Colonic mucosa (tissue), 4 donors: ENCODE data around the gene SNX18. TPM values are rescaled to one million over a fixed set of nuclear protein-coding genes. Genes with fewer than 3 reads are reported as not detected.

Experiments used
- DNase-seq: peaks from one replicate; pipeline ENCODE4 v3.0.0-alpha.2; 2020
- H3K27ac ChIP-seq: fragments of 200-600 bp; one replicate; pipeline ENCODE4 v1.8.0; 2021
- H3K27me3 ChIP-seq: fragments of 200-600 bp; one replicate; pipeline ENCODE4 v1.8.0; 2021
- H3K36me3 ChIP-seq: fragments of 200-600 bp; one replicate; pipeline ENCODE4 v1.8.0; 2021
- H3K4me1 ChIP-seq: fragments of 200-600 bp; one replicate; pipeline ENCODE4 v1.8.0; 2021; ENCODE audit warnings: mild to moderate bottlenecking
- H3K4me3 ChIP-seq: fragments of 200-600 bp; one replicate; pipeline ENCODE4 v1.8.0; 2021
- H3K9ac ChIP-seq, 2 donors: one replicate each; pipeline ENCODE4 v1.7.0; 2013; ENCODE audit warnings: control low read depth in 2 of 2, low read depth in 2 of 2, low read length in 2 of 2
- H3K9me3 ChIP-seq: fragments of 200-600 bp; one replicate; pipeline ENCODE4 v1.8.0; 2021
- intact Hi-C: fragments of 100-400 bp; cut with DNase I; formaldehyde crosslinking; loops from one replicate; pipeline ENCODE4 v1.14.1; 2022
- total RNA-seq, 2 donors: library from RNA; stranded (reverse); fragmentation: NEBNext Ultra II Directional in 1 of 2; extraction: Animal tissue kit (Norgen Biotek cat#: 25700) in 1 of 2; gene quantifications; one replicate each; pipeline ENCODE4 v1.2.1, GENCODE V29; 2021
- TF ChIP-seq, protein P1 (sequence below): fragments of 200-600 bp; IDR thresholded peaks from one replicate; pipeline ENCODE4 v1.8.0; 2022; ENCODE audit warnings: antibody characterized with exemption, mild to moderate bottlenecking
- donor health status: healthy.
- donor health status: DM: no; HTN: no; CAD: no.
- donor health status: DM: no; HTN: no; CAD: no.

Gene SNX18
- total RNA-seq, 2 donors from 2014 or later, result 13.4 to 14.4 TPM

- H3K9me3 ChIP-seq, result no peaks in the 10 kb centered on the region
- no peak overlapping the region for H3K27ac ChIP-seq
- H3K27me3 ChIP-seq, result no peaks in the 10 kb centered on the region
- TF ChIP-seq, protein P1, sequence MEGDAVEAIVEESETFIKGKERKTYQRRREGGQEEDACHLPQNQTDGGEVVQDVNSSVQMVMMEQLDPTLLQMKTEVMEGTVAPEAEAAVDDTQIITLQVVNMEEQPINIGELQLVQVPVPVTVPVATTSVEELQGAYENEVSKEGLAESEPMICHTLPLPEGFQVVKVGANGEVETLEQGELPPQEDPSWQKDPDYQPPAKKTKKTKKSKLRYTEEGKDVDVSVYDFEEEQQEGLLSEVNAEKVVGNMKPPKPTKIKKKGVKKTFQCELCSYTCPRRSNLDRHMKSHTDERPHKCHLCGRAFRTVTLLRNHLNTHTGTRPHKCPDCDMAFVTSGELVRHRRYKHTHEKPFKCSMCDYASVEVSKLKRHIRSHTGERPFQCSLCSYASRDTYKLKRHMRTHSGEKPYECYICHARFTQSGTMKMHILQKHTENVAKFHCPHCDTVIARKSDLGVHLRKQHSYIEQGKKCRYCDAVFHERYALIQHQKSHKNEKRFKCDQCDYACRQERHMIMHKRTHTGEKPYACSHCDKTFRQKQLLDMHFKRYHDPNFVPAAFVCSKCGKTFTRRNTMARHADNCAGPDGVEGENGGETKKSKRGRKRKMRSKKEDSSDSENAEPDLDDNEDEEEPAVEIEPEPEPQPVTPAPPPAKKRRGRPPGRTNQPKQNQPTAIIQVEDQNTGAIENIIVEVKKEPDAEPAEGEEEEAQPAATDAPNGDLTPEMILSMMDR, result no peak
- H3K4me3 ChIP-seq, result no peak overlapping the region
- no peak overlapping the region for H3K9ac ChIP-seq
- DNase-seq, result no peak
- no peaks in the 10 kb centered on the region for H3K36me3 ChIP-seq
- no peaks in the 10 kb centered on the region for H3K4me1 ChIP-seq
- intact Hi-C loops, result no loop called here
Observed at GRCh38 chr5:54590824-54591223, 73.3 kb downstream of the SNX18 start.

- TF ChIP-seq, protein P1, result no peak
- Histone ChIP-seq H3K4me3 (no peak overlapping the region), H3K4me1 (no peaks in the 10 kb centered on the region), H3K27me3 (no peaks in the 10 kb centered on the region), H3K9me3 (no peaks in the 10 kb centered on the region), H3K27ac (no peak overlapping the region), H3K36me3 (no peaks in the 10 kb centered on the region), H3K9ac (no peak overlapping the region)
- intact Hi-C loops, result no loop called here
- no peak for DNase-seq
Observed at GRCh38 chr5:54593779-54594178, 76.2 kb downstream of the SNX18 start.

- H3K36me3 ChIP-seq, result no peaks in the 10 kb centered on the region
- H3K9ac ChIP-seq, result no peak overlapping the region
- TF ChIP-seq, protein P1, result no peak
- no peak overlapping the region for H3K4me3 ChIP-seq
- H3K27me3 ChIP-seq, result no peaks in the 10 kb centered on the region
- intact Hi-C loops, result no loop called here
- no peaks in the 10 kb centered on the region for H3K4me1 ChIP-seq
- no peaks in the 10 kb centered on the region for H3K9me3 ChIP-seq
- H3K27ac ChIP-seq, result no peak overlapping the region
- no peak for DNase-seq
Observed at GRCh38 chr5:54594181-54594580, 76.6 kb downstream of the SNX18 start.

DNA sequence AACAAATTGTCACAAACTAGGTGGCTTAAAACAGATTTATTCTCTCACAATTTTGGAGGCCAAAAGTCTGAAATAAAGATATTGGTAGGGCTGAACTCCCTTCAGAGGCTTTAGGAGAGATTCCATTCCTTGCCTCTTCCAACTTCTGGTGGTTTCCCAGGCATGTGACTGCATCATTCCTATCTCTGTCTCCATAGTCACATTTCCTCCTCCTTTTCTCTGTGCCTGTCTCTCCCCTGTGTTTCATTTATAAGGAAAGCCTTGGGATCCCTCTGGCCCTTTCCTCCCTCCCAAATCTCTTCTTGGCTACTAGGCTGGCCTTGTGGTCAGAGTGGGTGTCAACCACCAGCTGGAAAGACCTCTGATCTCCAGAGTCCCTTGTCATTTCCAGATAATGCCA is 78.2 kb downstream of the SNX18 start:
- TF ChIP-seq, protein P1, result no peak
- Histone ChIP-seq H3K9me3 (no peaks in the 10 kb centered on the region), H3K27me3 (no peaks in the 10 kb centered on the region), H3K9ac (no peak overlapping the region), H3K4me3 (no peak overlapping the region), H3K27ac (no peak overlapping the region), H3K4me1 (no peaks in the 10 kb centered on the region), H3K36me3 (no peaks in the 10 kb centered on the region)
- no peak for DNase-seq
- intact Hi-C loops, result no loop called here

Other genes with a start within 250 kb of the SNX18 start
- 10 to 100 TPM; 18.4 to 35.1 TPM for gene ARL15, start 207.2 kb upstream of the SNX18 start, total RNA-seq
- gene HSPB3, start 62.1 kb upstream of the SNX18 start, total RNA-seq, result under 1 TPM in 1 of 2 donors, not detected in 1; 0.77 TPM